HG02852 (cell line): Measurements from ENCODE around the gene PAOX.
"Not testable (repeated sequence)": the region's sequence is repeated elsewhere in the genome, so short reads cannot be mapped to it uniquely, and the experiment has no call there.

ENCODE experiments used
- ATAC-seq: cut with Tn5 transposase; IDR thresholded peaks from one replicate; pipeline ENCODE4 v1.9.1; 2021; ENCODE audit warnings: mild to moderate bottlenecking, moderate library complexity; ENCODE audit not compliant: unreplicated experiment

PAOX gene

DNA sequence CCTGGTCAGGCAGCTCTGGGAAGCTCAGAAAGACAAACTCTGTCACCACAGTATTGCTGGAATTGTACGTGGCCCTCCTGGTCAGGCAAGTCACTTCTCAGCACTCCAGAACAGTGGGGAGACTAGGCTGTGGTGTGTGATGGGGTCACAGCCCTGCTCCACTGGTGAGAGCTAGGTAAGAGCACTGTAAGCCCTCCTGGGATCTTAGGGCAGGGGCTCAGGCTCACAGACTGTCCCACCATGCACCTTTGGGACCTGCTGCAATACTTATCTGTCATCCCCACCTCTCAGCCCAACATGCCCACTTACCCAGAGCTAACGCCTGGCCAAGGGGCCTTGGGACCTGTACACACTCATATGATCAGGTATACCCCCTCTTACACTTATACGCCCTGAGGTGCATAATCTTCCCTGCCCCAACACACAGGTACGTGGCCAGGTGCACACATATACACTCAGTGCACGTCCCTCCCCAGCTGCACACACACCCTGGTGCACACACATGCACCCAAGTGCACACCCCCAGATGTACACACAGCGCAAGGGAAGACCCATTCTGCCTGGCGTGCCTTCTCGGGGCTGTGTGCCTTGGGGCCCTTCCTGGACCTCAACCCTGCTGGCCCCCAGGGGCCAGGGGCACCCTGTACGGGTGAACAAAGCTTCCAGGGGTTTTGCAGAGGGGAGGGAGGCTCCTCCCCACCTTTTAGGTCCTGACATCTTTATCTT, 53.0 kb downstream of the PAOX start:
- not testable (repeated sequence) for ATAC-seq

- ATAC-seq, result not testable (repeated sequence)
These were observed 53.7 kb downstream of the PAOX start for GRCh38 chr10:133432789-133433188.

DNA sequence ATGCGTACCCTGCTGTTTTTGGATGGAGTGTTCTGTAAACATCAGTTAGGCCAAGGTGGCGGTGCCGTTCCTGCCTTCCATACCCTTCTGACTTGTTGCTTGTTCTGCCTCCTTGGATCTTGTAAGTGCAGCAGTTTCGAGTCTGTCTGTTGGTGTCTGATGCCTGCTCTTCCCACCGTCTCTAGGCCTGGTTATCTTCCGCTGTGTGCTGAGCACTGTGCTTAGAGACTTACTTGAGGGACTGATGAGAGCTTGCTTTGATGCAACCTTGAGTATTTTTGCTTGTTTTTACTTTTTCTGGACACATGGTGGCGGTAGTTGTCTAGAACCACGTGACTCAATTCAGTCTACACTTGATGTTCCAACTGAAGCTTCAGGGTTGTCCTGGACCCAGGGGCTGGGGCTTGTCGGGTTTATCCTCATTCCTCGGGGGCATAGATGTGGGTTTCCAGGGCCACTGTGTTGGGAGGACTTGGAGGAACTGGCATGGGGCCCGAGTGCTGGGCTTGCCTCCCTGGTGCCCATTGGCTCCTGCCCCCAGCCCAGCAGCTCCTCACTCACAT, 59.7 kb downstream of the PAOX start:
- ATAC-seq, result no peak

- ATAC-seq, result no peak
These were observed 60.7 kb downstream of the PAOX start for GRCh38 chr10:133439517-133440461.

- no peak for ATAC-seq
These were observed 61.7 kb downstream of the PAOX start for GRCh38 chr10:133440633-133441285.
